HepG2 (cell line): ENCODE results near the gene ANTXRL. TPM values are rescaled to one million over a fixed set of nuclear protein-coding genes. Genes with fewer than 3 reads are reported as not detected.

Experiments used
- ATAC-seq: fragments of 200-7000 bp; cut with Tn5 transposase; 3 replicates; pipeline ENCODE4 v1.9.1; 2020; ENCODE audit warnings: mild to moderate bottlenecking, moderate library complexity
- BruUV-seq: library from RNA; stranded (reverse); fragments of 400-500 nt; replicated peaks from 2 replicates; lab custom pipeline; 2021; lab: Mats Ljungman, UMichigan
- CTCF ChIA-PET: fragments of 300-600 bp; formaldehyde crosslinking; extraction: SDS; loops from one replicate; lab custom pipeline; 2021; ENCODE audit warnings: low total read pairs, inconsistent platforms, low intra/inter-chr PET ratio; lab: Yijun Ruan, JAX
- POLR2A ChIA-PET: fragments of 350-600 bp; sonication (Branson Sonifier 250); formaldehyde crosslinking; loops from one replicate; lab custom pipeline; 2020; ENCODE audit warnings: antibody characterized with exemption, inconsistent platforms; lab: Yijun Ruan, JAX
- DNase-seq: peaks from one replicate; pipeline ENCODE4 v3.0.0-alpha.2; 2015; ENCODE audit warnings: low spot score
- FAIRE-seq: peaks from 3 replicates; lab custom pipeline; 2011; peaks lifted over from hg19 to GRCh38; lab: Jason Lieb, UNC
- H2AFZ ChIP-seq: one replicate; pipeline ENCODE4 v1.6.1; 2011; ENCODE audit warnings: low read length, inconsistent platforms
- H3K27ac ChIP-seq: fragments of 300-600 bp; 3 replicates; pipeline ENCODE4 v1.8.0; 2011; ENCODE audit warnings: mixed run types, mild to moderate bottlenecking, mixed read lengths, low read length, inconsistent platforms; ENCODE audit not compliant: insufficient read depth; ENCODE audit errors: extremely low read length
- H3K27me3 ChIP-seq, 2 experiments: fragments of 200-600 bp in 1 of 2; 2 replicates in 1 of 2; 3 replicates in 1 of 2; pipeline versions ENCODE4 v1.6.0 to v1.8.0; 2011; ENCODE audit warnings: low read length in 2 of 2, mild to moderate bottlenecking in 2 of 2, moderate library complexity in 2 of 2, inconsistent platforms in 1 of 2; ENCODE audit not compliant: insufficient read depth in 2 of 2, control insufficient read depth in 1 of 2
- H3K36me3 ChIP-seq, 2 experiments: fragments of 200-600 bp in 1 of 2; replicated peaks in 1 of 2; 2 replicates in 1 of 2; 3 replicates in 1 of 2; pipeline versions ENCODE4 v1.5.1 to v1.8.0; 2011; ENCODE audit warnings: low read length in 2 of 2, inconsistent platforms in 1 of 2; ENCODE audit not compliant: insufficient read depth in 2 of 2, control insufficient read depth in 1 of 2
- H3K4me1 ChIP-seq: 2 replicates; pipeline ENCODE4 v1.5.1; 2012; ENCODE audit warnings: low read length, inconsistent platforms; ENCODE audit not compliant: insufficient read depth
- H3K4me2 ChIP-seq: 2 replicates; pipeline ENCODE4 v1.6.0; 2011; ENCODE audit warnings: low read depth, low read length, inconsistent platforms
- H3K4me3 ChIP-seq, 3 experiments: fragments of 200-600 bp in 1 of 3; sonication (generic), shearing (Covaris generic) in 1 of 3; replicated peaks in 1 of 3; 2 replicates each; pipeline ENCODE4 v1.5.1; 2011 to 2016; ENCODE audit warnings: low read length in 3 of 3, inconsistent platforms in 2 of 3, low read depth in 2 of 3, mild to moderate bottlenecking in 2 of 3, control low read depth in 1 of 3, mixed read lengths in 1 of 3; ENCODE audit not compliant: insufficient read depth in 1 of 3
- H3K79me2 ChIP-seq: one replicate; pipeline ENCODE4 v1.6.1; 2011; ENCODE audit warnings: low read length, inconsistent platforms; ENCODE audit not compliant: insufficient read depth
- H3K9ac ChIP-seq: 2 replicates; pipeline ENCODE4 v1.6.0; 2011; ENCODE audit warnings: mild to moderate bottlenecking, low read depth, low read length, inconsistent platforms; ENCODE audit not compliant: insufficient read depth
- H3K9me3 ChIP-seq: 2 replicates; pipeline ENCODE4 v1.5.1; 2012; ENCODE audit warnings: mild to moderate bottlenecking, low read length
- H4K20me1 ChIP-seq: 2 replicates; pipeline ENCODE4 v1.6.0; 2011; ENCODE audit warnings: inconsistent platforms, mild to moderate bottlenecking, low read length, moderate library complexity; ENCODE audit not compliant: insufficient read depth
- CENPT ChIP-seq: sonication (generic); formaldehyde crosslinking; IDR thresholded peaks from 2 replicates; pipeline ENCODE4 v1.8.0; 2022; ENCODE audit warnings: low read depth, mild to moderate bottlenecking, moderate library complexity, missing genetic modification reagents
- FOXC1 ChIP-seq: sonication (generic); formaldehyde crosslinking; IDR thresholded peaks from 2 replicates; pipeline ENCODE4 v1.8.0; 2022; ENCODE audit warnings: mild to moderate bottlenecking, missing genetic modification reagents, borderline replicate concordance
- GTF2F1 ChIP-seq: fragments of 150-350 bp; IDR thresholded peaks from 2 replicates; pipeline ENCODE4 v1.6.1; 2014; ENCODE audit warnings: low read length
- PATZ1 ChIP-seq: sonication (generic); formaldehyde crosslinking; IDR thresholded peaks from 2 replicates; pipeline ENCODE4 v1.4.0; 2020; ENCODE audit warnings: missing genetic modification reagents
- TFDP2 ChIP-seq: sonication (generic); formaldehyde crosslinking; IDR thresholded peaks from 2 replicates; pipeline ENCODE4 v1.4.0; 2020; ENCODE audit warnings: missing genetic modification reagents
- ZFP36 ChIP-seq: fragments of 150-350 bp; IDR thresholded peaks from 2 replicates; pipeline ENCODE4 v1.6.1; 2018; ENCODE audit warnings: borderline replicate concordance, low read length, low read depth; ENCODE audit not compliant: partially characterized antibody
- ZFP91 ChIP-seq: sonication (generic); formaldehyde crosslinking; IDR thresholded peaks from 2 replicates; pipeline ENCODE4 v1.9.0; 2022; ENCODE audit warnings: missing genetic modification reagents, mild to moderate bottlenecking, borderline replicate concordance
- ZFX ChIP-seq: sonication (generic); formaldehyde crosslinking; IDR thresholded peaks from 2 replicates; pipeline ENCODE4 v1.4.0; 2020; ENCODE audit warnings: mild to moderate bottlenecking, low read depth, missing genetic modification reagents, moderate library complexity
- ZNF382 ChIP-seq: sonication (generic); formaldehyde crosslinking; IDR thresholded peaks from 2 replicates; pipeline ENCODE4 v1.5.0; 2020; ENCODE audit warnings: missing genetic modification reagents, mild to moderate bottlenecking, borderline replicate concordance
- ZNF574 ChIP-seq: sonication (generic); formaldehyde crosslinking; IDR thresholded peaks from 2 replicates; pipeline ENCODE4 v1.4.0; 2020; ENCODE audit warnings: missing genetic modification reagents
- ZNF605 ChIP-seq: sonication (generic); formaldehyde crosslinking; IDR thresholded peaks from 2 replicates; pipeline ENCODE4 v1.8.0; 2022; ENCODE audit warnings: mild to moderate bottlenecking, missing genetic modification reagents
- ZZZ3 ChIP-seq: sonication (generic); formaldehyde crosslinking; IDR thresholded peaks from 2 replicates; pipeline ENCODE4 v1.4.0; 2020; ENCODE audit warnings: missing genetic modification reagents, mild to moderate bottlenecking, borderline replicate concordance
- WGBS: methylation state at CpG from one replicate; pipeline ENCODE4 v1.1.6; 2017; ENCODE audit warnings: low lambda C conversion rate; 5-methylcytosine and 5-hydroxymethylcytosine counted together
- in situ Hi-C: cut with HindIII; loops from 2 replicates; pipeline ENCODE4 v1.10.0; 2017; ENCODE audit warnings: low pct_unique_long_range_greater_than_20kb; ENCODE audit not compliant: extremely low pct_ligation_motif_present
- intact Hi-C: fragments of 100-400 bp; cut with micrococcal nuclease; formaldehyde crosslinking; loops from one replicate; pipeline ENCODE4 v1.10.0; 2022; ENCODE audit not compliant: unreplicated experiment
- polyA plus RNA-seq, 8 experiments: library from polyadenylated mRNA; depleted of rRNA in 3 of 8; stranded (reverse) in 7 of 8; unstranded in 1 of 8; fragments of >200 nt; fragmentation: Illumina TruSeq in 4 of 8; extraction: Trizol in 4 of 8; gene quantifications; 2 replicates each; pipeline versions ENCODE4 v1.2.1 to v1.2.3, GENCODE V29; 2011 to 2016; ENCODE audit warnings: low read depth in 4 of 8, missing spikeins in 1 of 8, mixed read lengths in 1 of 8; ENCODE audit not compliant: insufficient read depth in 1 of 8
- total RNA-seq, 5 experiments: library from RNA; depleted of rRNA; stranded (reverse); fragments of >200 nt; fragmentation: Illumina TruSeq; extraction: Trizol; gene quantifications; 2 replicates each; pipeline ENCODE4 v1.2.3, GENCODE V29; 2016; ENCODE audit warnings: low read depth in 1 of 5

ANTXRL gene
- total and polyA plus RNA-seq, 2 of the 13 experiments (the other 11 are each of a cell fraction or from before 2014, with no cell fraction given) = not detected

GRCh38 chr10:46284286-46285229, 2.2 kb upstream of the ANTXRL start:
- Histone ChIP-seq H3K9ac (peak overlapping the region; percentile 11; the same call in 1 of the 2 replicates), H2AFZ (no peak overlapping the region), H3K27me3 (peaks cover 4 to 71% of the 10 kb centered on the region in 2 experiments; a peak in 4 of 5 replicates), H4K20me1 (no peaks in the 10 kb centered on the region), H3K27ac (no peak overlapping the region), H3K9me3 (no peaks in the 10 kb centered on the region), H3K79me2 (no peaks in the 10 kb centered on the region), H3K4me1 (no peaks in the 10 kb centered on the region), H3K4me3 (peak overlapping the region; percentile 44 to 71 (median 53)), H3K36me3 (no peaks in the 10 kb centered on the region), H3K4me2 (peak overlapping the region; percentile 77)
- ChIA-PET POLR2A (no interaction called here), CTCF (no interaction called here)
- FAIRE-seq (no peak), DNase-seq (peak; percentile 31), ATAC-seq (peak; percentile 91)
- BruUV-seq = no TSS peak
- intact Hi-C loops (no loop called here), in situ Hi-C loops (loop anchor here (5.0 to 10.0 kb wide), 2 partner anchors 180 to 1098 kb away; partner anchors contain the start of gene ZNF488)
- 5% methylated on average over 14 of the region's 82 CpGs for WGBS
- TF ChIP-seq ZFP91 (peak; percentile 60; the same call in 1 of the 2 replicates), PATZ1 (CRISPR knock-in tag) (peak; percentile 54), ZFX (CRISPR knock-in tag) (peak; percentile 38), ZNF574 (CRISPR knock-in tag) (0 out of 2 replicates have a peak, but pooled peaks have one; percentile 42), CENPT (no peak), GTF2F1 (no peak), ZFP36 (no peak), TFDP2 (CRISPR knock-in tag) (peak; percentile 76; the same call in 1 of the 2 replicates), ZNF382 (no peak), FOXC1 (CRISPR knock-in tag) (peak; percentile 54; the same call in 1 of the 2 replicates), ZNF605 (CRISPR knock-in tag) (no peak), ZZZ3 (CRISPR knock-in tag) (0 out of 2 replicates have a peak, but pooled peaks have one; percentile 43)
